ENCODE results near the gene PRRT4. TPM values are rescaled to one million over a fixed set of nuclear protein-coding genes. Genes with fewer than 3 reads are reported as not detected.

The PRRT4 gene
- total and polyA plus RNA-seq, 2 of the 13 experiments (the other 11 are each of a cell fraction or from before 2014, with no cell fraction given) = not detected

GRCh38 chr7:128353610-128354009 is 7.9 kb downstream of the PRRT4 start:
- Histone ChIP-seq H3K4me3 (replicated peaks in 1 of 3; ENCODE audit: insufficient read depth in 1 of 3, low read depth in 2 of 3, low read length in 3 of 3) (no peak overlapping the region), H4K20me1 (ENCODE audit: insufficient read depth, low read length) (no peaks in the 10 kb centered on the region), H3K27ac (ENCODE audit: extremely low read length, insufficient read depth, low read length) (no peak overlapping the region), H2AFZ (ENCODE audit: low read length) (no peak overlapping the region), H3K4me2 (ENCODE audit: low read depth, low read length) (no peak overlapping the region), H3K9ac (ENCODE audit: insufficient read depth, low read depth, low read length) (no peak overlapping the region), H3K79me2 (ENCODE audit: insufficient read depth, low read length) (no peaks in the 10 kb centered on the region), H3K9me3 (ENCODE audit: low read length) (no peaks in the 10 kb centered on the region), H3K36me3 (replicated peaks in 1 of 2; ENCODE audit: control insufficient read depth in 1 of 2, insufficient read depth in 2 of 2, low read length in 2 of 2) (no peaks in the 10 kb centered on the region), H3K27me3 (ENCODE audit: control insufficient read depth in 1 of 2, insufficient read depth in 2 of 2, low read length in 2 of 2) (peaks cover 5 to 39% of the 10 kb centered on the region in 2 experiments; a peak in 4 of 5 replicates), H3K4me1 (ENCODE audit: insufficient read depth, low read length) (no peaks in the 10 kb centered on the region)
- ChIA-PET POLR2A (no interaction called here), CTCF (ENCODE audit: low intra/inter-chr PET ratio, low total read pairs) (no interaction called here)
- BruUV-seq (replicated peaks) = no TSS peak
- DNase-seq (ENCODE audit: low spot score) (no peak), ATAC-seq (no peak), FAIRE-seq (no peak)
- in situ Hi-C loops (cut with HindIII; ENCODE audit: extremely low pct_ligation_motif_present, low pct_unique_long_range_greater_than_20kb) (no loop called here), intact Hi-C loops (cut with micrococcal nuclease; ENCODE audit: unreplicated experiment) (no loop called here)
- TF ChIP-seq CTCF (CRISPR knock-in tag; IDR thresholded peaks at IDR 0.05) = no peak
- no peak for TF ChIP-seq FOXK1 (CRISPR knock-in tag; IDR thresholded peaks at IDR 0.05; ENCODE audit: borderline replicate concordance, low read depth)
- TF ChIP-seq ZNF225 (CRISPR knock-in tag; IDR thresholded peaks at IDR 0.05) = no peak
- no peak for TF ChIP-seq MED8 (CRISPR knock-in tag; IDR thresholded peaks at IDR 0.05; ENCODE audit: insufficient replicate concordance)
- TF ChIP-seq ZNF343 (CRISPR knock-in tag; IDR thresholded peaks at IDR 0.05) = no peak
- TF ChIP-seq MAFG (CRISPR knock-in tag; IDR thresholded peaks at IDR 0.05) = no peak
- no peak for TF ChIP-seq ATF7-NPFF (CRISPR knock-in tag; IDR thresholded peaks at IDR 0.05; ENCODE audit: low read depth)
- no peak for TF ChIP-seq ZBED4 (CRISPR knock-in tag; IDR thresholded peaks at IDR 0.05; ENCODE audit: borderline replicate concordance)
- no peak for TF ChIP-seq ZBTB10 (CRISPR knock-in tag; IDR thresholded peaks at IDR 0.05; ENCODE audit: borderline replicate concordance)
- no peak for TF ChIP-seq LBX2 (CRISPR knock-in tag; IDR thresholded peaks at IDR 0.05; ENCODE audit: borderline replicate concordance)
- TF ChIP-seq EHMT2 (IDR thresholded peaks at IDR 0.05; ENCODE audit: borderline replicate concordance, low read depth, low read length) = no peak
- TF ChIP-seq ZNF678 (CRISPR knock-in tag; IDR thresholded peaks at IDR 0.05) = no peak
- no peak for TF ChIP-seq ZNF784 (CRISPR knock-in tag; IDR thresholded peaks at IDR 0.05; ENCODE audit: borderline replicate concordance)
- no peak for TF ChIP-seq ZFP90 (CRISPR knock-in tag; IDR thresholded peaks at IDR 0.05; ENCODE audit: borderline replicate concordance)
- 87% methylated on average over 1 of the region's 1 CpG for whole genome bisulfite sequencing (ENCODE audit: low lambda C conversion rate)

Measured in HepG2 (cell line).